AG04450 (cell line): ENCODE measurements around the gene CDKN1C. TPM values are rescaled to one million over a fixed set of nuclear protein-coding genes. Genes with fewer than 3 reads are reported as not detected.
"Not testable (repeated sequence)": the region's sequence is repeated elsewhere in the genome, so short reads cannot be mapped to it uniquely, and the experiment has no call there.

Source experiments
- CTCF ChIA-PET: fragments of 300-600, 350-600 bp; formaldehyde crosslinking; extraction: SDS; loops from one replicate; lab custom pipeline; 2022; ENCODE audit warnings: antibody characterized with exemption, inconsistent platforms; lab: Charles Lee
- POLR2A ChIA-PET: fragments of 350-600 bp; formaldehyde crosslinking; extraction: SDS; loops from one replicate; lab custom pipeline; 2021; ENCODE audit warnings: antibody characterized with exemption, inconsistent platforms; lab: Yijun Ruan, JAX
- DNase-seq: peaks from one replicate; pipeline ENCODE4 v3.0.0-alpha.2; 2011; ENCODE audit warnings: low read depth, low spot score
- H3K27ac ChIP-seq: one replicate; pipeline ENCODE4 v1.5.1; 2012; ENCODE audit warnings: low read depth, low read length, control low read depth
- H3K27me3 ChIP-seq: one replicate; pipeline ENCODE4 v1.6.0; 2012; ENCODE audit warnings: low read length; ENCODE audit not compliant: control insufficient read depth, insufficient read depth
- H3K4me3 ChIP-seq: 2 replicates; pipeline ENCODE4 v1.5.1; 2011; ENCODE audit warnings: mild to moderate bottlenecking, low read depth, low read length, control low read depth
- H3K9me3 ChIP-seq: 2 replicates; pipeline ENCODE4 v1.5.1; 2012; ENCODE audit warnings: low read length; ENCODE audit not compliant: control insufficient read depth, insufficient read depth
- polyA plus RNA-seq: library from polyadenylated mRNA; depleted of rRNA; stranded (reverse); fragments of >200 nt; gene quantifications from 2 replicates; pipeline ENCODE4 v1.2.3, GENCODE V29; 2011
- TF ChIP-seq, protein P1 (sequence below): IDR thresholded peaks from 2 replicates; pipeline ENCODE4 v1.5.1; 2011; ENCODE audit warnings: low read depth, low read length, control low read depth, inconsistent platforms

The CDKN1C gene
- polyA plus RNA-seq, 1 experiment, result 8.1 TPM

DNA sequence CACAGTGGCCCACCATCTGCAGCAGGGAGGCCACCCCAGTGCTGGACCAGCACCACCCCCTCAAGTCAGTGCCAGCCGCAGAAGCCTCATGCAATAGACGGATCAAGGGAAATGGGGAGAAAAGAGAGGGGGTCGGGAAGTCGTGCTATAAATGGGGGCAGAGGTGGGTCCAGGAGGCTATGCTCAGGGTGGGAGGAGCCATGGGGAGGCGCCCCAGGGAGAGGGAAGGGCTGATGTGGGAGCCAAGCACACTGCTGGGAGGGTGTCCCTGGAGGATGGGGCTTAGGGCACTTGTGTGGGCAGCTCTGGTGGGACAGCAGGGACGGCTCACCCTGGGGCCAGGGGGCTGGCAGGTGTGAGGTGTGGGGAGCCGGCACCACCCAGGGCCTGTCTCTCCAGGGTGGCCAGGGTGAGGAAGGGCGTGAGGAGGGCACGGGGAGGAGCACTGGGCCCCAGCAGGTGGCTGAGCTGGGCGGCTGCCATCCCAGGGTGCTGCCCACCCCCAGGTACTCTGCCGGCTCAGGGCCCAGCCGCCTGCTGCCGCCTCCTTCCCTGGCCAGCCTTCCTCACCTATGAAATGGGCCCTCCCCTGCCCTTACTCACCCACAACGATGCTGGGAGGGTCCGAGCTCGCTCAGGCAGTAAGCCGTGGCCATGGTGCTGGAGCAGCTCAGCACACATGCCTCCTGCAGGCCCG lies 25.7 kb upstream of the CDKN1C start:
- no peaks in the 10 kb centered on the region for H3K27me3 ChIP-seq
- TF ChIP-seq, protein P1, sequence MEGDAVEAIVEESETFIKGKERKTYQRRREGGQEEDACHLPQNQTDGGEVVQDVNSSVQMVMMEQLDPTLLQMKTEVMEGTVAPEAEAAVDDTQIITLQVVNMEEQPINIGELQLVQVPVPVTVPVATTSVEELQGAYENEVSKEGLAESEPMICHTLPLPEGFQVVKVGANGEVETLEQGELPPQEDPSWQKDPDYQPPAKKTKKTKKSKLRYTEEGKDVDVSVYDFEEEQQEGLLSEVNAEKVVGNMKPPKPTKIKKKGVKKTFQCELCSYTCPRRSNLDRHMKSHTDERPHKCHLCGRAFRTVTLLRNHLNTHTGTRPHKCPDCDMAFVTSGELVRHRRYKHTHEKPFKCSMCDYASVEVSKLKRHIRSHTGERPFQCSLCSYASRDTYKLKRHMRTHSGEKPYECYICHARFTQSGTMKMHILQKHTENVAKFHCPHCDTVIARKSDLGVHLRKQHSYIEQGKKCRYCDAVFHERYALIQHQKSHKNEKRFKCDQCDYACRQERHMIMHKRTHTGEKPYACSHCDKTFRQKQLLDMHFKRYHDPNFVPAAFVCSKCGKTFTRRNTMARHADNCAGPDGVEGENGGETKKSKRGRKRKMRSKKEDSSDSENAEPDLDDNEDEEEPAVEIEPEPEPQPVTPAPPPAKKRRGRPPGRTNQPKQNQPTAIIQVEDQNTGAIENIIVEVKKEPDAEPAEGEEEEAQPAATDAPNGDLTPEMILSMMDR, result no peak
- CTCF ChIA-PET, result interaction anchor here (0.6 to 1.2 kb wide), 2 partner anchors 36 to 380 kb away, joined by 3 read pairs; no protein-coding TSS in a partner anchor
- DNase-seq, result no peak
- no peak overlapping the region for H3K27ac ChIP-seq
- POLR2A ChIA-PET, result interaction anchor here (1.0 to 1.2 kb wide), 2 partner anchors 8 to 18 kb away, joined by 3 to 5 read pairs; partner anchors contain the start of gene PHLDA2
- H3K9me3 ChIP-seq, result no peaks in the 10 kb centered on the region; the same call in 1 of the 2 replicates
- H3K4me3 ChIP-seq, result no peak overlapping the region

DNA sequence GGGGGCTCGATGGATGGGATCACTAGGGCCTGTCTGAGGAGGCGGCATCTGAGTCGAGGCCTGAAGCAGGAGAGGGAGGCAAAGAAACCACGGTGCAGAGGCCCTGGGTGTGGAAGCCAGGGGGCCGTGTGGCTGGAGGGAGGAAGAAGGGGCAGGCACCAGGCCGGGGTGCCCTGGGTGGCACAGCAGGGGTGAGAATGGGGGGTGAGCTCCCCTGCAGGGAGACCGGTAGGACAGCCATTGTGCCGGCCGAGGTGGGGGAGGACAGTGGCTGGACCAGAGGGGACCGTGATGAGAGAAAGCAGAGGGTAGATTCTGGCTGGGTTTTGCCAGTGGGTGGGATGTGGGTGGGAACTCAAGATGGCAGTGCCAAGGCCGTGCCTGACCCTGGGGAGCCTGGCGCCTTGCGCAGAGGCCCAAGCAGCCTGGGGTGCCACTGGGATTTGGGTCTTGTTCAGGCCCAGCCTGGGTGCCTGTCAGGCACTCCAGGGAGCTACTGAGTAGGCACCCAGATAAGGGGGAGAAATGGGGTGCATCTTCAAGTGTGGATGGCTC lies 24.9 kb upstream of the CDKN1C start:
- TF ChIP-seq, protein P1, result no peak
- ChIA-PET POLR2A (no interaction called here), CTCF (no interaction called here)
- Histone ChIP-seq H3K27me3 (no peaks in the 10 kb centered on the region), H3K4me3 (no peak overlapping the region), H3K9me3 (no peaks in the 10 kb centered on the region; the same call in 1 of the 2 replicates), H3K27ac (no peak overlapping the region)
- DNase-seq, result no peak

DNA sequence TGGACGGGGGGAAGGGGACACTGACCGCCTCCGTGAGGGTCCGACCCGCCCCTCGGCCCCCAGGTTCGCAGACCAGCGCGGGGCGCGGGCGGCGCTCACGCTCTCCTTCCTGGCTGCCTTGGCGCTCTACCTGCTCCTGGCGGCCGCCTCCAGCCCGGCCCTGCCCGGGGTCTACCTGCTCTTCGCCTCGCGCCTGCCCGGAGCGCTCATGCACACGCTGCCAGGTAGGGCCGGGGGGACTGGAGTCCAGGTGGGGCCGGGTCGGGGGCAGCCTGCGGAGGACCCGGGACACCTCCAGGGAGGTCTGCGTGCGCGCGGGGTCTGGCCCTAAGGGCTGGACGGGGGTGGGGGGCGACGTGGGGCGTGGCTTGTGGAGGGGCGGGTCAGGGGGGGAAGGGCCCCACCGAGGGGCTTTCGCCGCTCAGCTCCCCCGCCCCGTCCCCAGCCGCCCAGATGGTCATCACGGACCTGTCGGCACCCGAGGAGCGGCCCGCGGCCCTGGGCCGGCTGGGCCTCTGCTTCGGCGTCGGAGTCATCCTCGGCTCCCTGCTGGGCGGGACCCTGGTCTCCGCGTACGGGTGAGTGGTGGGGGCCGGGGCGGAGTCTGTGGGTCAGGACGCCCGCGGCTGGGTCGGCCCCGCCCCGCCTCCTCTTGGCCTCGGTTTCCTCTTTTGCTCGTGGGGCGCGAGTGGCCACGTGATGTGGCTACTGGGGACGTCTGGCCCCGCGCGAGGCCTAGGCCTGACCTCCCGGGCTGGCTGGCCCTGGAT lies 23.7 kb upstream of the CDKN1C start:
- CTCF ChIA-PET, result no interaction called here

DNA sequence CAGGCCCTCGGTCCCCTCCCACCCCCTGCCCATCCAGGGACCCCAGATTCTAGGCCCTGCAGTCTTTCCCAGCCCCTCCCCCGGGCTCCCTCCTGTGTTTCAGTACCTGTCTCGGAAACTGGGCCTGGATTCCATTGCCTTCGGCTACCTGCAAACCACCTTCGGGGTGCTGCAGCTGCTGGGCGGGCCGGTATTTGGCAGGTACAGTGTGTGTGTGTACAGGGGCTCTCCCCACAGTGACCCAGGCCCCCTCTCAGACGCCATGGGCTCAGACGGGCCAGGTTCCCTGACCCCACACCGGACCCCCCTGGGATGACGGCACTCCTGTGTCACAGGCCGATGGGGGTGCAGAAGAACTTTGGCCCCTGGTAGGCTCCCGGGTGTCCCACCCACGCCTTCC lies 22.6 kb upstream of the CDKN1C start:
- ChIA-PET POLR2A (no interaction called here), CTCF (no interaction called here)
- H3K4me3 ChIP-seq, result no peak overlapping the region
- H3K27me3 ChIP-seq, result no peaks in the 10 kb centered on the region
- H3K27ac ChIP-seq, result no peak overlapping the region
- peaks cover 4% of the 10 kb centered on the region; the same call in 1 of the 2 replicates for H3K9me3 ChIP-seq
- TF ChIP-seq, protein P1, result no peak
- no peak for DNase-seq

More for the DNA sequence above, 23.7 kb upstream of the CDKN1C start:
- H3K9me3 ChIP-seq, result peaks cover 4% of the 10 kb centered on the region; the same call in 1 of the 2 replicates
- H3K27ac ChIP-seq, result no peak overlapping the region
- no peak overlapping the region for H3K4me3 ChIP-seq
- POLR2A ChIA-PET, result no interaction called here
- TF ChIP-seq, protein P1, result no peak
- no peak for DNase-seq
- H3K27me3 ChIP-seq, result no peaks in the 10 kb centered on the region

DNA sequence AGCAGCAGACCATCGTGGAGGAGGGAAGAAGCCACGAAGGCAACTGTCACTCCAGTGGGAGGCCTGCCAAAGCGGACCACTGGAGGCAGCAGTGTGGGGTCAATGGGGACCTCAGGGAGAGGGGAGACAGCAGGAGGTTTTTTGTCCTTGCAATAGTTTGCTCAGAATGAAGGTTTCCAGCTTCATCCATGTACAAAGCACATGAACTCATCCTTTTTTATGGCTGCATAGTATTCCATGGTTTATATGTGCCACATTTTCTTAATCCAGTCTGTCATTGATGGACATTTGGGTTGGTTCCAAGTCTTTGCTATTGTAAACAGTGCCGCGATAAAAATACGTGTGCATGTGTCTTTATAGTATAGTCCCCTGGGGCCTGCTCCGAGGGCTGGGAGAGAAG lies 19.7 kb upstream of the CDKN1C start:
- POLR2A ChIA-PET, CTCF ChIA-PET, H3K27me3 ChIP-seq: not testable (repeated sequence)

More for the DNA sequence above, 19.7 kb upstream of the CDKN1C start:
- not testable (repeated sequence) for H3K4me3 ChIP-seq, DNase-seq, H3K9me3 ChIP-seq, H3K27ac ChIP-seq
